CD14-positive monocyte (primary cell): Measurements from ENCODE around the gene C4orf36. TPM values are rescaled to one million over a fixed set of nuclear protein-coding genes. Genes with fewer than 3 reads are reported as not detected.
A peak's percentile ranks its signal among the peaks of the same experiment; 100 is the strongest.

Experiments used
- DNase-seq, 3 donors: peaks; one replicate each; pipeline ENCODE4 v3.0.0-alpha.2; 2011 to 2022
- H2AFZ ChIP-seq: 2 replicates; pipeline ENCODE4 v1.6.0; 2012; ENCODE audit warnings: mild to moderate bottlenecking, low read depth, low read length, inconsistent platforms; ENCODE audit not compliant: insufficient read depth, poor library complexity, severe bottlenecking
- H3K27ac ChIP-seq, 2 donors: 1 replicate in 1 of 2; 2 replicates in 1 of 2; pipeline ENCODE4 v1.5.1; 2012 to 2013; ENCODE audit warnings: low read length in 2 of 2, control low read depth in 1 of 2, inconsistent platforms in 1 of 2, low read depth in 1 of 2, mild to moderate bottlenecking in 1 of 2
- H3K27me3 ChIP-seq, 2 donors: one replicate each; pipeline versions ENCODE4 v1.6.0 to v1.6.1; 2011 to 2013; ENCODE audit warnings: low read length in 2 of 2; ENCODE audit not compliant: control insufficient read depth in 2 of 2, insufficient read depth in 2 of 2
- H3K36me3 ChIP-seq, 2 donors: replicated peaks in 1 of 2; 1 replicate in 1 of 2; 2 replicates in 1 of 2; pipeline versions ENCODE4 v1.5.1 to v1.6.1; 2012 to 2013; ENCODE audit warnings: low read length in 2 of 2, control low read depth in 1 of 2, inconsistent platforms in 1 of 2, mild to moderate bottlenecking in 1 of 2; ENCODE audit not compliant: insufficient read depth in 2 of 2, control insufficient read depth in 1 of 2
- H3K4me1 ChIP-seq, 2 donors: 1 replicate in 1 of 2; 2 replicates in 1 of 2; pipeline versions ENCODE4 v1.5.1 to v1.6.1; 2012 to 2013; ENCODE audit warnings: low read length in 2 of 2, control low read depth in 1 of 2, inconsistent platforms in 1 of 2, mild to moderate bottlenecking in 1 of 2, moderate library complexity in 1 of 2; ENCODE audit not compliant: insufficient read depth in 2 of 2, control insufficient read depth in 1 of 2
- H3K4me2 ChIP-seq: replicated peaks from 2 replicates; pipeline ENCODE3; 2012; ENCODE audit warnings: low read length, moderate library complexity, mild to moderate bottlenecking; ENCODE audit not compliant: poor library complexity, severe bottlenecking; ENCODE audit errors: extremely low read depth
- H3K4me3 ChIP-seq, 3 experiments: fragments of 200-600 bp in 1 of 3; sonication (generic) in 1 of 3; replicated peaks in 1 of 3; 1 replicate in 2 of 3; 2 replicates in 1 of 3; pipeline ENCODE4 v1.5.1; 2011 to 2013; ENCODE audit warnings: low read length in 3 of 3, mild to moderate bottlenecking in 3 of 3, control low read depth in 2 of 3, low read depth in 2 of 3, inconsistent platforms in 1 of 3, moderate library complexity in 1 of 3
- H3K79me2 ChIP-seq: 2 replicates; pipeline ENCODE4 v1.6.0; 2012; ENCODE audit warnings: mild to moderate bottlenecking, control low read depth, inconsistent platforms, low read length, moderate library complexity; ENCODE audit not compliant: insufficient read depth
- H3K9ac ChIP-seq: 2 replicates; pipeline ENCODE4 v1.6.0; 2017; ENCODE audit warnings: low read length, mild to moderate bottlenecking; ENCODE audit not compliant: insufficient read depth, poor library complexity, severe bottlenecking
- H3K9me3 ChIP-seq, 2 donors: replicated peaks in 1 of 2; 1 replicate in 1 of 2; 2 replicates in 1 of 2; pipeline versions ENCODE4 v1.5.1 to v1.6.1; 2012 to 2013; ENCODE audit warnings: low read length in 2 of 2, control low read depth in 1 of 2; ENCODE audit not compliant: control insufficient read depth in 1 of 2, insufficient read depth in 1 of 2
- H4K20me1 ChIP-seq: 2 replicates; pipeline ENCODE4 v1.6.0; 2012; ENCODE audit warnings: mild to moderate bottlenecking, low read length, control low read depth, moderate library complexity; ENCODE audit not compliant: insufficient read depth
- H3K27ac Mint-ChIP-seq, 7 donors: one replicate each; pipeline ENCODE4 v1.8.0; 2020; ENCODE audit warnings: mild to moderate bottlenecking in 7 of 7, mixed read lengths in 7 of 7, moderate library complexity in 6 of 7, inconsistent platforms in 2 of 7
- H3K27me3 Mint-ChIP-seq, 3 donors: one replicate each; pipeline ENCODE4 v1.8.0; 2021 to 2022; ENCODE audit warnings: low read depth in 3 of 3, mild to moderate bottlenecking in 3 of 3, mixed read lengths in 3 of 3, moderate library complexity in 3 of 3, inconsistent platforms in 1 of 3
- H3K36me3 Mint-ChIP-seq, 2 donors: one replicate each; pipeline ENCODE4 v1.8.0; 2020; ENCODE audit warnings: mixed read lengths in 2 of 2, inconsistent platforms in 1 of 2, mild to moderate bottlenecking in 1 of 2
- H3K4me1 Mint-ChIP-seq: one replicate; pipeline ENCODE4 v1.8.0; 2020; ENCODE audit warnings: mild to moderate bottlenecking, mixed read lengths
- H3K4me3 Mint-ChIP-seq, 2 donors: one replicate each; pipeline ENCODE4 v1.8.0; 2020; ENCODE audit warnings: mild to moderate bottlenecking in 2 of 2, mixed read lengths in 2 of 2, moderate library complexity in 1 of 2
- H3K9me3 Mint-ChIP-seq, 7 donors: one replicate each; pipeline ENCODE4 v1.8.0; 2020 to 2022; ENCODE audit warnings: mixed read lengths in 7 of 7, mild to moderate bottlenecking in 6 of 7, moderate library complexity in 6 of 7, inconsistent platforms in 2 of 7
- CTCF ChIP-seq: fragments of 200-600 bp; IDR thresholded peaks from one replicate; pipeline ENCODE4 v1.8.0; 2022; ENCODE audit warnings: antibody characterized with exemption, mild to moderate bottlenecking
- WGBS: methylation state at CpG from one replicate; pipeline ENCODE4 v1.1.5; 2013; ENCODE audit warnings: missing lambda C conversion rate; ENCODE audit not compliant: insufficient coverage; 5-methylcytosine and 5-hydroxymethylcytosine counted together
- intact Hi-C, 2 donors: fragments of 100-400 bp; cut with micrococcal nuclease; formaldehyde crosslinking; loops; one replicate each; pipeline versions ENCODE4 v1.15.0 to v1.15.1; 2023
- polyA plus RNA-seq, 3 donors: library from polyadenylated mRNA; depleted of rRNA in 1 of 3; unstranded in 2 of 3; stranded (reverse) in 1 of 3; fragments of 300-500 nt in 2 of 3; fragments of >200 nt in 1 of 3; fragmentation: Illumina TruSeq in 2 of 3; gene quantifications; 1 replicate in 2 of 3; 2 replicates in 1 of 3; pipeline ENCODE4 v1.2.3, GENCODE V29; 2012 to 2021

The C4orf36 gene
- polyA plus RNA-seq, 3 donors, result 0.14 TPM; not detected in 2

GRCh38 chr4:86939729-86940575 is 47.7 kb upstream of the C4orf36 start:
- Histone ChIP-seq H3K4me1 (peaks cover 45 to 53% of the 10 kb centered on the region in 2 donors), H3K9ac (no peak overlapping the region), H3K4me3 (peak overlapping the region in 1 of 3 experiments; percentile 46), H2AFZ (no peak overlapping the region), H4K20me1 (peaks cover 8% of the 10 kb centered on the region), H3K27ac (peak overlapping the region; percentile 34 to 76), H3K9me3 (no peaks in the 10 kb centered on the region), H3K4me2 (peak overlapping the region; percentile 55), H3K79me2 (peaks cover 97% of the 10 kb centered on the region), H3K27me3 (no peaks in the 10 kb centered on the region), H3K36me3 (no peaks in the 10 kb centered on the region)
- Mint-ChIP-seq H3K36me3 (peaks cover 0 to 1% of the 10 kb centered on the region in 2 donors), H3K27me3 (no peaks in the 10 kb centered on the region), H3K4me3 (peak overlapping the region in 1 of 2 donors; percentile 19), H3K9me3 (no peaks in the 10 kb centered on the region), H3K27ac (peak overlapping the region; percentile 61 to 90 (median 85)), H3K4me1 (peaks cover 57% of the 10 kb centered on the region)
- intact Hi-C loops, result loop anchor here in 1 of 2 donors (5.0 kb wide), 2 partner anchors 32 to 67 kb away; no protein-coding TSS in a partner anchor
- no peak for TF ChIP-seq CTCF
- no peak for DNase-seq
- WGBS, result 64% methylated on average over 6 of the region's 8 CpGs

DNA sequence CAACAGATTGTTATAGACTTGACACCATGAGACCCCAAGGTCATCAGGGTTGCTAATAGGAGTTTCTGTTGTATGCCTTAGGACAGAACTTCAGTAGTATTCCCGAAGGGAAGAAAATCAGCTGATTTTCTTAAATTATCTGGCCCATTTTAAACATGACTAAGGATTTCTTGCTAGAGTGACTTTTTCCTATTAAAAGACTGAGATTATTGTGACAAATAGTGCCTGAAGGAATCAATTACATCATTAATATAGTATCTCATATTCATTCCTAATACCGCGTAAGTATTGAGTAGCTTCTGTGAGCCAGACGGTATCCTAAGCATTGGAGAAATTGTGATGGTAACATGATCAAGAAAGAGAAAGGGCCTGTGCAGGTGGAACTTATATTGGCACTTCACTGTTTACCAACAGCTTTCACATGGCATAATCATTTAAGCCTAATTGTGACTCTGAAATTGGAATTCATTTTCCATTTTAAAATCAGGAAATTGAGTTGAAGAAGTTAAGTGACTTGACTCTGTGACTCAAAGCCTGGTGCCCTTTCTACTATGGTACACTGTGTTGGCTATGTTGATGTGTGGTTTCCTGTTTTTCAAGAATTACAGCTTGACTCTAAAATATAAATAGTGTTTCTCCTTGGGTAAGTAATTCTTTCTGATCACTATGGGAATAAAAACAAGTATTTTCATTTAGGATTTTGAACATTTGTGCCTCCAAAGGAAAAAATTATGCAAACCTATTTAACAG is 46.7 kb upstream of the C4orf36 start:
- H3K27ac ChIP-seq, result peak overlapping the region in 1 of 2 donors; percentile 76
- H3K27me3 ChIP-seq, result no peaks in the 10 kb centered on the region
- Mint-ChIP-seq H3K27me3 (no peaks in the 10 kb centered on the region), H3K27ac (peak overlapping the region; percentile 69 to 90 (median 87)), H3K4me1 (peaks cover 52% of the 10 kb centered on the region), H3K36me3 (no peaks in the 10 kb centered on the region), H3K4me3 (peak overlapping the region in 1 of 2 donors; percentile 65), H3K9me3 (no peaks in the 10 kb centered on the region)
- peak overlapping the region; percentile 55 for H3K4me2 ChIP-seq
- no peak overlapping the region for H2AFZ ChIP-seq
- no peaks in the 10 kb centered on the region for H3K36me3 ChIP-seq
- peak; percentile 72 to 82 (median 81) for DNase-seq
- no peak for TF ChIP-seq CTCF
- peaks cover 87% of the 10 kb centered on the region for H3K79me2 ChIP-seq
- intact Hi-C loops, result loop anchor here in 1 of 2 donors (5.0 kb wide), 2 partner anchors 33 to 68 kb away; no protein-coding TSS in a partner anchor
- H3K9ac ChIP-seq, result no peak overlapping the region
- H4K20me1 ChIP-seq, result peaks cover 3% of the 10 kb centered on the region
- H3K4me1 ChIP-seq, result peaks cover 48 to 54% of the 10 kb centered on the region in 2 donors
- H3K4me3 ChIP-seq, result peak overlapping the region in 1 of 3 experiments; percentile 46
- no peaks in the 10 kb centered on the region for H3K9me3 ChIP-seq
- WGBS, result no CpG with 5 or more reads among the region's 4 CpGs
